K562 (cell line): ENCODE data around the gene GPR55. TPM values are rescaled to one million over a fixed set of nuclear protein-coding genes. Genes with fewer than 3 reads are reported as not detected.
A peak's percentile ranks its signal among the peaks of the same experiment; 100 is the strongest.

ENCODE experiments used
- ARID1B ChIP-seq: fragments of 450-650 bp; IDR thresholded peaks from 2 replicates; pipeline ENCODE4 v1.6.1; 2016; ENCODE audit warnings: antibody characterized with exemption, mild to moderate bottlenecking, inconsistent platforms
- CEBPG ChIP-seq, 3 experiments: fragments of 200-800 bp in 1 of 3; sonication (Bioruptor generic) in 1 of 3; sonication (generic) in 1 of 3; formaldehyde crosslinking in 1 of 3; IDR thresholded peaks in 2 of 3; conservative IDR thresholded peaks in 1 of 3; 2 replicates each; pipeline versions ENCODE4 v1.6.1 to v1.8.0; 2016 to 2022; ENCODE audit warnings: missing compliant biosample characterization in 2 of 3, missing genetic modification characterization in 2 of 3, mild to moderate bottlenecking in 1 of 3, missing genetic modification reagents in 1 of 3
- DNMT1 ChIP-seq: fragments of 450-650 bp; IDR thresholded peaks from 2 replicates; pipeline ENCODE4 v1.6.1; 2016; ENCODE audit warnings: antibody characterized with exemption, mild to moderate bottlenecking
- HCFC1 ChIP-seq: IDR thresholded peaks from 2 replicates; pipeline ENCODE4 v1.6.1; 2012; ENCODE audit warnings: low read depth, low read length, improper control_type of control experiment
- HDAC1 ChIP-seq, 2 experiments: fragments of 450-650 bp; IDR thresholded peaks; 2 replicates each; pipeline ENCODE4 v1.6.1; 2016 to 2017; ENCODE audit warnings: inconsistent platforms in 1 of 2, mild to moderate bottlenecking in 1 of 2, moderate library complexity in 1 of 2
- MLLT1 ChIP-seq, 2 experiments: fragments of 450-650 bp; IDR thresholded peaks; 2 replicates each; pipeline ENCODE4 v1.6.1; 2016
- PURB ChIP-seq: sonication (generic); formaldehyde crosslinking; IDR thresholded peaks from 2 replicates; pipeline ENCODE4 v1.9.0; 2021; ENCODE audit warnings: low read depth, mild to moderate bottlenecking, missing genetic modification reagents
- REST ChIP-seq, 2 experiments: fragments of 450-650 bp; formaldehyde crosslinking in 1 of 2; IDR thresholded peaks; 2 replicates each; pipeline versions ENCODE4 v1.4.0 to v1.6.1; 2014 to 2020; ENCODE audit warnings: mild to moderate bottlenecking in 2 of 2, borderline replicate concordance in 1 of 2, low read depth in 1 of 2
- SMARCC2 ChIP-seq: fragments of 450-650 bp; IDR thresholded peaks from 2 replicates; pipeline ENCODE4 v1.6.1; 2017; ENCODE audit warnings: antibody characterized with exemption, moderate library complexity, mild to moderate bottlenecking, low read depth
- SNRNP70 ChIP-seq: fragments of 200-400 bp; formaldehyde crosslinking; optimal IDR thresholded peaks from 2 replicates; pipeline ENCODE3; 2017; ENCODE audit warnings: low read depth, low read length
- SREBF2 ChIP-seq: sonication (generic); formaldehyde crosslinking; IDR thresholded peaks from 2 replicates; pipeline ENCODE4 v1.4.0; 2020; ENCODE audit warnings: mild to moderate bottlenecking, missing genetic modification reagents
- TCF7 ChIP-seq: sonication (generic); IDR thresholded peaks from 2 replicates; pipeline ENCODE4 v1.6.1; 2016; ENCODE audit warnings: antibody characterized with exemption, borderline replicate concordance
- TCFL5 ChIP-seq: fragments of 250-450 bp; sonication (Bioruptor Pico); conservative IDR thresholded peaks from 2 replicates; pipeline ENCODE4 v1.6.1; 2021; ENCODE audit warnings: mild to moderate bottlenecking, moderate library complexity, matching md5 sums
- TFAM ChIP-seq: fragments of 250-450 bp; sonication (Bioruptor Pico); conservative IDR thresholded peaks from 2 replicates; pipeline ENCODE4 v1.5.0; 2021; ENCODE audit warnings: mild to moderate bottlenecking, moderate library complexity
- ZBED1 ChIP-seq: IDR thresholded peaks from 2 replicates; pipeline ENCODE4 v1.6.1; 2014
- ZNF551 ChIP-seq: fragments of 250-450 bp; sonication (Bioruptor Pico); IDR thresholded peaks from 2 replicates; pipeline ENCODE4 v1.5.0; 2021; ENCODE audit warnings: mild to moderate bottlenecking, moderate library complexity
- ZNF644 ChIP-seq: fragments of 200-800 bp; sonication (Bioruptor generic); IDR thresholded peaks from 2 replicates; pipeline ENCODE4 v1.6.1; 2016; ENCODE audit warnings: low read depth, missing genetic modification characterization, missing compliant biosample characterization
- polyA plus RNA-seq, 8 experiments: library from polyadenylated mRNA; depleted of rRNA in 4 of 8; stranded (reverse) in 5 of 8; unstranded in 3 of 8; fragments of >200 nt; fragmentation: Nextera tagmentation in 2 of 8; fragmentation: Illumina TruSeq in 1 of 8; extraction: Ambion mirVana in 2 of 8; extraction: Trizol in 1 of 8; gene quantifications; 2 replicates each; pipeline versions ENCODE4 v1.2.1 to v1.2.3, GENCODE V29; 2011 to 2014; ENCODE audit warnings: inconsistent platforms in 1 of 8, missing spikeins in 1 of 8
- total RNA-seq, 7 experiments: library from RNA; depleted of rRNA in 6 of 7; stranded (reverse); fragments of >200 nt in 6 of 7; fragmentation: Illumina TruSeq in 2 of 7; extraction: Trizol in 2 of 7; gene quantifications; 2 replicates each; pipeline versions ENCODE4 v1.2.1 to v1.2.3, GENCODE V29; 2011 to 2021; ENCODE audit warnings: low replicate concordance in 1 of 7

The GPR55 gene
- total and polyA plus RNA-seq, 9 of the 15 experiments (the other 6 are each of a cell fraction or from before 2014, with no cell fraction given), result 0.11 to 0.49 (median 0.27) TPM

- TF ChIP-seq REST (IDR thresholded peaks at IDR 0.05; ENCODE audit: borderline replicate concordance) (peak; percentile 23; the same call in 1 of the 2 replicates), REST (CRISPR knock-in tag; IDR thresholded peaks at IDR 0.05; ENCODE audit: low read depth) (no peak), ZNF644 (tag) (no peak), DNMT1 (no peak), ZNF551 (no peak), TCFL5 (CRISPR knock-in tag) (no peak), MLLT1 (IDR thresholded peaks at IDR 0.05) (no peak), TFAM (CRISPR knock-in tag) (no peak), PURB (CRISPR knock-in tag) (no peak), SNRNP70 (no peak), ARID1B (peak; percentile 81), CEBPG (CRISPR knock-in tag; IDR thresholded peaks at IDR 0.05) (peak; percentile 79), CEBPG (tag; conservative IDR thresholded peaks at IDR 0.05 in 1 of 2, IDR thresholded peaks at IDR 0.05 in 1 of 2) (no peak), TCF7 (peak; percentile 69; the same call in 1 of the 2 replicates), HDAC1 (IDR thresholded peaks at IDR 0.05) (peak in 1 of 2 experiments; percentile 51; a peak in 1 of 4 replicates), ZBED1 (0 out of 2 replicates have a peak, but pooled peaks have one; percentile 33), HCFC1 (no peak), SREBF2 (CRISPR knock-in tag) (no peak), SMARCC2 (no peak)
Measured at GRCh38 chr2:230905448-230906421, 19.3 kb downstream of the GPR55 start (continued).
